Measurements from ENCODE around the gene SYT4. TPM values are rescaled to one million over a fixed set of nuclear protein-coding genes. Genes with fewer than 3 reads are reported as not detected.

SYT4 gene
- polyA plus RNA-seq, 1 of the 3 experiments (the other 2 are of a cell fraction): 0.44 TPM

- TF ChIP-seq ZBTB33 (IDR thresholded peaks at IDR 0.05; ENCODE audit: borderline replicate concordance, low read depth): no peak
- TF ChIP-seq GABPA (IDR thresholded peaks at IDR 0.05; ENCODE audit: low read depth): no peak
- no peak for TF ChIP-seq EZH2phosphoT487 (IDR thresholded peaks at IDR 0.05; ENCODE audit: borderline replicate concordance, low read depth)
- no peak for TF ChIP-seq USF1 (IDR thresholded peaks at IDR 0.05; ENCODE audit: borderline replicate concordance, low read depth)
- no peak for TF ChIP-seq FOXJ3 (CRISPR knock-in tag; IDR thresholded peaks at IDR 0.05)
- no peak for TF ChIP-seq MEF2A (IDR thresholded peaks at IDR 0.05; ENCODE audit: borderline replicate concordance, low read depth)
- no peak for TF ChIP-seq FOXM1 (IDR thresholded peaks at IDR 0.05; ENCODE audit: low read depth)
- TF ChIP-seq RCOR1 (IDR thresholded peaks at IDR 0.05; ENCODE audit: low read length): no peak
- no peak for TF ChIP-seq RXRA (IDR thresholded peaks at IDR 0.05; ENCODE audit: borderline replicate concordance, low read depth)
Observed at GRCh38 chr18:43220691-43221090, 56.6 kb downstream of the SYT4 start (continued).

Other genes with a start within 250 kb of the SYT4 start
- 0.06 TPM in 1 of 2 replicates, not detected in the other for gene RIT2, start 161.8 kb downstream of the SYT4 start, polyA plus RNA-seq (2012; rRNA removed)

All from SK-N-SH (cell line).